Sigmoid colon (tissue), 4 donors: ENCODE data around the gene ABLIM2.

Experiments used
- CTCF ChIP-seq, 4 experiments: fragments of 450-650 bp in 3 of 4; fragments of 200-600 bp in 1 of 4; IDR thresholded peaks; one replicate each; pipeline ENCODE4 v1.5.1; 2016 to 2019; ENCODE audit warnings: antibody characterized with exemption in 4 of 4, mild to moderate bottlenecking in 3 of 4, moderate library complexity in 2 of 4
- EP300 ChIP-seq, 4 donors: sonication (generic); formaldehyde crosslinking; IDR thresholded peaks; one replicate each; pipeline ENCODE4 v1.6.1; 2017; ENCODE audit warnings: antibody characterized with exemption in 4 of 4
- POLR2A ChIP-seq, 2 donors: fragments of 450-650 bp; IDR thresholded peaks; one replicate each; pipeline ENCODE4 v1.6.1; 2016; ENCODE audit warnings: antibody characterized with exemption in 2 of 2, mild to moderate bottlenecking in 2 of 2, moderate library complexity in 2 of 2
- POLR2AphosphoS5 ChIP-seq, 4 donors: sonication (generic); formaldehyde crosslinking; IDR thresholded peaks; one replicate each; pipeline ENCODE4 v1.6.1; 2017; ENCODE audit warnings: antibody characterized with exemption in 4 of 4

GRCh38 chr4:8156617-8157016, 2.0 kb downstream of the ABLIM2 start:
- TF ChIP-seq CTCF (IDR thresholded peaks at IDR 0.05) (no peak), POLR2A (IDR thresholded peaks at IDR 0.05) (no peak), POLR2AphosphoS5 (IDR thresholded peaks at IDR 0.05) (no peak), EP300 (IDR thresholded peaks at IDR 0.05) (no peak)
